Omental fat pad (tissue), 4 donors: ENCODE measurements around the gene SPATA21. TPM values are rescaled to one million over a fixed set of nuclear protein-coding genes. Genes with fewer than 3 reads are reported as not detected.
A peak's percentile ranks its signal among the peaks of the same experiment; 100 is the strongest.
"Not testable (repeated sequence)": the region's sequence is repeated elsewhere in the genome, so short reads cannot be mapped to it uniquely, and the experiment has no call there.

Experiments used
- ATAC-seq: fragments of 150-250 bp; one replicate; pipeline ENCODE4 v1.9.1; 2016; ENCODE audit warnings: mild to moderate bottlenecking, moderate library complexity; ENCODE audit not compliant: low FRiP score
- DNase-seq: peaks from one replicate; pipeline ENCODE4 v3.0.0-alpha.2; 2019; ENCODE audit warnings: low spot score
- CTCF ChIP-seq, 3 donors: fragments of 450-650 bp; IDR thresholded peaks; one replicate each; pipeline ENCODE4 v1.5.1; 2016 to 2017; ENCODE audit warnings: antibody characterized with exemption in 3 of 3, mild to moderate bottlenecking in 3 of 3, moderate library complexity in 2 of 3
- total RNA-seq, 4 donors: library from RNA; depleted of rRNA; stranded (reverse); fragments of >200 nt; gene quantifications; one replicate each; pipeline ENCODE4 v1.1.0, GENCODE V29; 2016

Gene SPATA21
- total RNA-seq, 4 donors from 2014 or later = not detected

- DNase-seq (no peak), ATAC-seq (peak; percentile 6)
- no peak for TF ChIP-seq CTCF (IDR thresholded peaks at IDR 0.05)
These were observed 69.0 kb downstream of the SPATA21 start for GRCh38 chr1:16367968-16368890.

GRCh38 chr1:16367258-16367967, 69.8 kb downstream of the SPATA21 start:
- peak; percentile 71 for DNase-seq
- ATAC-seq = peak; percentile 85
- TF ChIP-seq CTCF (IDR thresholded peaks at IDR 0.05) = no peak

GRCh38 chr1:16366722-16367257, 70.4 kb downstream of the SPATA21 start, which contains the start of gene SZRD1:
SZRD1 (plus strand) TSS chr1:16367242; CDS start chr1:16367258, 16 bp downstream.
- ATAC-seq = peak; percentile 88
- DNase-seq = peak; percentile 76
- TF ChIP-seq CTCF (IDR thresholded peaks at IDR 0.05) = no peak

- not testable (repeated sequence) for ATAC-seq, DNase-seq
These were observed 72.1 kb downstream of the SPATA21 start for GRCh38 chr1:16365146-16365498.

GRCh38 chr1:16356867-16357266, 80.4 kb downstream of the SPATA21 start:
- DNase-seq (no peak), ATAC-seq (no peak)

GRCh38 chr1:16354619-16355018, 82.6 kb downstream of the SPATA21 start:
- DNase-seq = no peak
- ATAC-seq = no peak
- TF ChIP-seq CTCF (IDR thresholded peaks at IDR 0.05) = no peak

More at GRCh38 chr1:16356867-16357266, 80.4 kb downstream of the SPATA21 start:
- TF ChIP-seq CTCF (IDR thresholded peaks at IDR 0.05) = no peak

GRCh38 chr1:16352842-16353535, 84.2 kb downstream of the SPATA21 start:
- DNase-seq (no peak), ATAC-seq (no peak)
- TF ChIP-seq CTCF (IDR thresholded peaks at IDR 0.05) = no peak
